ENCODE data around the gene CD247.

DNA sequence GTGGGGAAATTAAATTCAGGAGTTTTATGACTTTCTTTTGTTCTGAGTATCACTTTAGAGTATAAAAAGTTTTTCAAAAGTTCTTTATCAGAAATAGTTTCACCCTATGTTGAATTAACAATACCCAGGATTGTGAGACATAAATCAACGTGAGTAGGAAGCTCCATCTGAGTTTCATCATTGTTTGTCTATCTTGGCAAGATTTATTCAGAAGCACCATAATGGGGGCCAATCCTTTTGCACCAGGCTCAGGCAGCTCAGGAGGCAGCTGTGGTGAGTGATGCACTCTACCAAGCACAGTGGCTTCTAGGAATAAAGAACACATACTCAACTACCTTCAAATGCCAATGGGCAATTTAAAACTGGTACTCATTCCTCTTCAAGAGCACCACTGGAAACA is 23.3 kb upstream of the CD247 start:
- no peak for TF ChIP-seq EZH2 (IDR thresholded peaks at IDR 0.05)
- TF ChIP-seq FOXP2 (optimal IDR thresholded peaks at IDR 0.05; ENCODE audit: control extremely low read depth, extremely low read length, insufficient read depth) = no peak
- TF ChIP-seq POLR2AphosphoS5 (IDR thresholded peaks at IDR 0.05; ENCODE audit: borderline replicate concordance, low read depth, low read length) = no peak

Data from SK-N-MC (cell line).